Measurements from ENCODE around the gene CD99L2.
A peak's percentile ranks its signal among the peaks of the same experiment; 100 is the strongest.

DNA sequence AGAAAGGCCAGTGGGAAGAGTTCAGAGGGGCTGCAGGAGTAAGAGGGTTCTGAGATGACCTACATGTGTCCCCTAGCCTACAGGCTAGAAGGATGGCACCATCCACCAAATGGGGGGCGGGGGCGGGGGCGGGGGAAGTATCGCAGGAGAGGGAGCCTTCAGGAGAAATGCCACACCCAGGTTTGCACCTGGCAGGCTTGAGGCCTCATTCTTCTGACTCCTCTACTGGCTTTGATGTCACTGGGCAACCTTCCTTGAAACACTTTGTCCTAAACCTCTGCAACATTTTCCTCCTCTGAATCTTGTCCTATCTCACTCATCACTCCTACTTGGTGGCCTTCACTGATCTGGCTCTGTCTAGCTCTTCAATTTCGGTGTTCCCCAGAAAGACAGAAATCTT is 24.0 kb downstream of the CD99L2 start:
- TF ChIP-seq POLR2A (IDR thresholded peaks at IDR 0.05): peak; percentile 18 to 33
- TF ChIP-seq, protein P1, sequence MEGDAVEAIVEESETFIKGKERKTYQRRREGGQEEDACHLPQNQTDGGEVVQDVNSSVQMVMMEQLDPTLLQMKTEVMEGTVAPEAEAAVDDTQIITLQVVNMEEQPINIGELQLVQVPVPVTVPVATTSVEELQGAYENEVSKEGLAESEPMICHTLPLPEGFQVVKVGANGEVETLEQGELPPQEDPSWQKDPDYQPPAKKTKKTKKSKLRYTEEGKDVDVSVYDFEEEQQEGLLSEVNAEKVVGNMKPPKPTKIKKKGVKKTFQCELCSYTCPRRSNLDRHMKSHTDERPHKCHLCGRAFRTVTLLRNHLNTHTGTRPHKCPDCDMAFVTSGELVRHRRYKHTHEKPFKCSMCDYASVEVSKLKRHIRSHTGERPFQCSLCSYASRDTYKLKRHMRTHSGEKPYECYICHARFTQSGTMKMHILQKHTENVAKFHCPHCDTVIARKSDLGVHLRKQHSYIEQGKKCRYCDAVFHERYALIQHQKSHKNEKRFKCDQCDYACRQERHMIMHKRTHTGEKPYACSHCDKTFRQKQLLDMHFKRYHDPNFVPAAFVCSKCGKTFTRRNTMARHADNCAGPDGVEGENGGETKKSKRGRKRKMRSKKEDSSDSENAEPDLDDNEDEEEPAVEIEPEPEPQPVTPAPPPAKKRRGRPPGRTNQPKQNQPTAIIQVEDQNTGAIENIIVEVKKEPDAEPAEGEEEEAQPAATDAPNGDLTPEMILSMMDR (IDR thresholded peaks at IDR 0.05 in 4 of 5, conservative IDR thresholded peaks at IDR 0.05 in 1 of 5): no peak
